Common myeloid progenitor, CD34-positive (primary cell): ENCODE measurements around the gene BTRC.
"Not testable (repeated sequence)": the region's sequence is repeated elsewhere in the genome, so short reads cannot be mapped to it uniquely, and the experiment has no call there.

Experiments
- CTCF ChIA-PET: fragments of 350-600 bp; sonication (Branson Sonifier 250); formaldehyde crosslinking; loops from one replicate; lab custom pipeline; 2021; ENCODE audit warnings: antibody characterized with exemption; lab: Charles Lee
- POLR2A ChIA-PET: fragments of 350-600 bp; sonication (Branson Sonifier 250); formaldehyde crosslinking; loops from one replicate; lab custom pipeline; 2021; ENCODE audit warnings: antibody characterized with exemption; lab: Charles Lee
- DNase-seq, 3 donors: peaks; one replicate each; pipeline versions ENCODE4 v3.0.0 to v3.0.0-alpha.2; 2013
- H3K27ac ChIP-seq, 2 experiments: 1 replicate in 1 of 2; 2 replicates in 1 of 2; pipeline ENCODE4 v1.7.0; 2013; ENCODE audit warnings: inconsistent platforms in 2 of 2, low read length in 2 of 2, mild to moderate bottlenecking in 2 of 2, low read depth in 1 of 2, moderate library complexity in 1 of 2; ENCODE audit not compliant: severe bottlenecking in 2 of 2, insufficient read depth in 1 of 2, poor library complexity in 1 of 2
- H3K27me3 ChIP-seq, 5 experiments: replicated peaks in 2 of 5; 1 replicate in 3 of 5; 2 replicates in 2 of 5; pipeline versions ENCODE4 v1.6.1 to v1.7.0; 2013; ENCODE audit warnings: low read length in 4 of 5, mild to moderate bottlenecking in 2 of 5, moderate library complexity in 2 of 5, inconsistent platforms in 1 of 5; ENCODE audit not compliant: insufficient read depth in 5 of 5, control insufficient read depth in 4 of 5
- H3K36me3 ChIP-seq, 4 experiments: 1 replicate in 2 of 4; 2 replicates in 2 of 4; pipeline versions ENCODE4 v1.6.1 to v1.7.0; 2013; ENCODE audit warnings: low read length in 3 of 4, control low read depth in 1 of 4, mild to moderate bottlenecking in 1 of 4; ENCODE audit not compliant: control insufficient read depth in 4 of 4, insufficient read depth in 4 of 4
- H3K4me1 ChIP-seq, 4 experiments: 1 replicate in 3 of 4; 2 replicates in 1 of 4; pipeline versions ENCODE4 v1.6.1 to v1.7.1; 2013; ENCODE audit warnings: low read length in 3 of 4, mild to moderate bottlenecking in 3 of 4, control low read depth in 1 of 4, inconsistent platforms in 1 of 4, moderate library complexity in 1 of 4; ENCODE audit not compliant: control insufficient read depth in 4 of 4, insufficient read depth in 4 of 4; ENCODE audit errors: control extremely low read depth in 1 of 4
- H3K4me3 ChIP-seq, 7 experiments: 1 replicate in 4 of 7; 2 replicates in 3 of 7; pipeline versions ENCODE4 v1.5.1 to v1.7.0; 2013; ENCODE audit warnings: mild to moderate bottlenecking in 7 of 7, low read length in 6 of 7, moderate library complexity in 6 of 7, inconsistent platforms in 2 of 7, low read depth in 2 of 7, control low read depth in 1 of 7; ENCODE audit not compliant: insufficient read depth in 4 of 7, control insufficient read depth in 1 of 7; ENCODE audit errors: extremely low read depth in 1 of 7
- H3K9me3 ChIP-seq, 5 experiments: 1 replicate in 4 of 5; 2 replicates in 1 of 5; pipeline versions ENCODE4 v1.6.1 to v1.7.1; 2013; ENCODE audit warnings: low read length in 4 of 5, mild to moderate bottlenecking in 2 of 5, inconsistent platforms in 1 of 5, low read depth in 1 of 5, moderate library complexity in 1 of 5; ENCODE audit not compliant: control insufficient read depth in 4 of 5, insufficient read depth in 2 of 5; ENCODE audit errors: control extremely low read depth in 1 of 5
- WGBS: methylation state at CpG from one replicate; pipeline ENCODE4 v1.1.5; 2013; ENCODE audit not compliant: insufficient coverage; 5-methylcytosine and 5-hydroxymethylcytosine counted together

Gene BTRC

GRCh38 chr10:101593331-101593730 lies 239.4 kb downstream of the BTRC start:
- CTCF ChIA-PET, result interaction anchor here (1.1 to 1.6 kb wide), 4 partner anchors 11 to 22 kb away, joined by 3 to 4 read pairs (median 3); no protein-coding TSS in a partner anchor
- H3K4me1 ChIP-seq, result peaks cover 4 to 11% (median 7%) of the 10 kb centered on the region in 4 experiments
- POLR2A ChIA-PET, result not testable (repeated sequence)

GRCh38 chr10:101595591-101596433 lies 241.8 kb downstream of the BTRC start:
- no peak for DNase-seq
- ChIA-PET POLR2A (interaction anchor here (0.5 to 0.7 kb wide), 2 partner anchors 14 to 130 kb away, joined by 3 to 4 read pairs; no protein-coding TSS in a partner anchor), CTCF (interaction anchor here (0.6 to 2.9 kb wide), 7 partner anchors 10 to 185 kb away, joined by 3 to 16 read pairs (median 4); no protein-coding TSS in a partner anchor)
- H3K4me1 ChIP-seq, result peaks cover 0 to 5% (median 1%) of the 10 kb centered on the region in 4 experiments
- no peaks in the 10 kb centered on the region for H3K9me3 ChIP-seq
- no peaks in the 10 kb centered on the region for H3K27me3 ChIP-seq
- peaks cover 0 to 3% (median 0%) of the 10 kb centered on the region in 4 experiments for H3K36me3 ChIP-seq
- 98% methylated on average over 6 of the region's 13 CpGs for WGBS
- no peak overlapping the region for H3K27ac ChIP-seq
- no peak overlapping the region for H3K4me3 ChIP-seq

More at GRCh38 chr10:101593331-101593730, 239.4 kb downstream of the BTRC start:
- H3K4me3 ChIP-seq, H3K27me3 ChIP-seq, DNase-seq, H3K9me3 ChIP-seq, H3K36me3 ChIP-seq, H3K27ac ChIP-seq: not testable (repeated sequence)
- WGBS, result 100% methylated on average over 2 of the region's 2 CpGs

- no peak overlapping the region for H3K4me3 ChIP-seq
- DNase-seq, result no peak
- CTCF ChIA-PET, result interaction anchor here (0.7 to 2.9 kb wide), 4 partner anchors 8 to 245 kb away, joined by 3 to 16 read pairs (median 3); no protein-coding TSS in a partner anchor
- H3K36me3 ChIP-seq, result peaks cover 0 to 4% (median 0%) of the 10 kb centered on the region in 4 experiments
- H3K27ac ChIP-seq, result no peak overlapping the region
- no peaks in the 10 kb centered on the region for H3K9me3 ChIP-seq
- peaks cover 0 to 5% (median 1%) of the 10 kb centered on the region in 4 experiments for H3K4me1 ChIP-seq
- H3K27me3 ChIP-seq, result no peaks in the 10 kb centered on the region
- POLR2A ChIA-PET, result no interaction called here
- WGBS, result 92% methylated on average over 10 of the region's 14 CpGs
These were observed 243.3 kb downstream of the BTRC start for GRCh38 chr10:101597091-101597900.

GRCh38 chr10:101601541-101601940 lies 247.6 kb downstream of the BTRC start:
- no peaks in the 10 kb centered on the region for H3K4me1 ChIP-seq
- peaks cover 0 to 16% (median 10%) of the 10 kb centered on the region in 4 experiments for H3K36me3 ChIP-seq
- no peaks in the 10 kb centered on the region for H3K9me3 ChIP-seq
- no peaks in the 10 kb centered on the region for H3K27me3 ChIP-seq
- no peak for DNase-seq
- ChIA-PET POLR2A (no interaction called here), CTCF (interaction anchor here (1.6 to 9.0 kb wide), 3 partner anchors 17 to 181 kb away, joined by 4 to 88 read pairs (median 7); partner anchors contain the start of gene NPM3)
- H3K4me3 ChIP-seq, result no peak overlapping the region
- WGBS, result 100% methylated on average over 1 of the region's 1 CpG
- no peak overlapping the region for H3K27ac ChIP-seq

GRCh38 chr10:101602761-101603398 lies 248.9 kb downstream of the BTRC start:
- H3K4me3 ChIP-seq, result no peak overlapping the region

More at GRCh38 chr10:101602761-101603398, 248.9 kb downstream of the BTRC start:
- 55% methylated on average over 4 of the region's 6 CpGs for WGBS
- ChIA-PET CTCF (interaction anchor here (0.6 to 9.0 kb wide), 15 partner anchors 11 to 1005 kb away, joined by 3 to 88 read pairs (median 4); partner anchors contain the start of gene NPM3), POLR2A (no interaction called here)
- Histone ChIP-seq H3K4me1 (no peaks in the 10 kb centered on the region), H3K27me3 (no peaks in the 10 kb centered on the region), H3K9me3 (no peaks in the 10 kb centered on the region), H3K27ac (no peak overlapping the region), H3K36me3 (peaks cover 2 to 24% (median 14%) of the 10 kb centered on the region in 4 experiments)
- DNase-seq, result peak; percentile 78 to 90 (median 89)
